Measurements from ENCODE around the gene GNB3.

The GNB3 gene

GRCh38 chr12:6840761-6841515 is at the start of gene GNB3:
Gene GNB3 (plus strand): TSS chr12:6840925. CDS start chr12:6841288, 363 bp downstream.
- FAIRE-seq: no peak

DNA sequence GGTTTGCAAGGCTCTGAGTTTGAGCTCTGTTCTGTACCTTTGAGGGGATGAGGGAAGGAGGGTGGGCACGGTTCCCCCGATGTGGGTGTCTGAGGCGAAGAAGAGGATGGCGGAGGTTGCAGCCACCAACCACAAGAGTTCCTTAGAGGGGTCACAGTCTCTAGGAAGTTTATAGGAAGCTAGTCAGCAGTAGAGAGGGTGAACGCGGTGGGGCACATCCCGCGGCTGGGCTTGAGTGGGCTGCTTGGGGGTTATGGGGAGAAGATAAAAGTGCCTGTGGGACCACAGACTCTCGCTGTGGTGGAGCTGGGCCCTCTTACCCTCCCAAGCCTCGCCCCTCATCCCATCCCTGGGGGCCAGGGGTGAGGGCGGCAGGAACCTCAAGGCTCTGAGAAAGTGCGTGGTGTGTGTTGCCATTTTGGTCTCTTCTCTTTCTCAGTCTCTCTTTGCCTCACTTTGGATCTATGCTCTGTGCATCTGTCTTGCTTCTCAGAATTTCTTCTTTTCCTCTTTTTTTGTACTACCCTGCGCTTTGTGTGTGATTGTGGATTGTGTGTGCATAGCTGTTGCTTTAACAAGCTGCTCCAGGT is 48.7 kb upstream of the GNB3 start:
- FAIRE-seq: no peak

DNA sequence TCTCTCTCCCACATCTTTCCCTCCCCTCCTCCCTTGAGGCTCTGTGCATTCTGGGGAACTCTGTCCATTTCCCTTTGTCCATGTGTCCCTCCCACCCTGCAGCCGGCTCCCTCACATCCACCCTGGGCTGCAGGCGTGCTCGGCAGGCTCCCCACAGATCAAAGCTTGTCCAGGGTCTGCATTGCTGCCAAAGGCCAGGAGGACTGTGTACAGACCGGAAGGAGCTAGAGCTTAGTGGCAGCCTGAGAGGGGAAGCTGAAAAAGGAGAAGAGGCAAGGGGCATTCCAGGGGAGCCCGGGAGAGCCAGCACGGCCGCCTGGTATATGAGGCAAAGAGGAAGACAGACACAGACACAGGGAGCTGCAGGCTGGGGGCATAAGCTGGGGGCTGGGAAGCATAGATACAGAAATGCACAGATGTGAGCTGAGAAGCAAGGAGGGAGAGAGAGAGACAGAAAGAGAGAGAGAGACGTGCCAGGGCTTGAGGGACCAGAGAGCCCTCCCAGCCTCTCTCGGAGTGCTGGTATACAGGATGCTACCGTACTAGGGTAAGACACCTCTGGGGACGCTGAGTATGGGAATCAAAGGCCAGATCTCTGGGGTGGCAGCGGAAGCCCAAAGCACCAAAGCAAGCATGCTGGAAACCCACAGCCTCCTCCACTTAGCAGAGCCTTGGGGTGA is 48.1 kb upstream of the GNB3 start:
- no peak for FAIRE-seq

DNA sequence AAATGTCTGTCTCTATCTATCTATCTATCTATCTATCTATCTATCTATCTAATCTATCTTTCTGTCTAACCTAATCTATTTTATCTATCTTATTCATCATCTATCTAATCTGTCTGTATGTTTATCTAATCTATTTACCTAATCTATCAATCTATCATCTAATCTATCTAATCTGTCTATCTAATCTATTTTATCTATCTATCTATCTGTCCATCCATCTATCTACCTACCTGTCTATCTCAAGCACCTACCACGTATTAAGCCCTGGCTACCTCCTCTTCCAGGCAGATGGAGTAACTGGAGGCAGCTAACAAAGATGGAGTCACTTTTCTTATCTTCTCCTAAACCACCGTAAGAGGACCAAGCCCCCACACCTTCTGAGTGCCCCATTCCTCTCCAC is 45.6 kb upstream of the GNB3 start:
- FAIRE-seq: no peak

DNA sequence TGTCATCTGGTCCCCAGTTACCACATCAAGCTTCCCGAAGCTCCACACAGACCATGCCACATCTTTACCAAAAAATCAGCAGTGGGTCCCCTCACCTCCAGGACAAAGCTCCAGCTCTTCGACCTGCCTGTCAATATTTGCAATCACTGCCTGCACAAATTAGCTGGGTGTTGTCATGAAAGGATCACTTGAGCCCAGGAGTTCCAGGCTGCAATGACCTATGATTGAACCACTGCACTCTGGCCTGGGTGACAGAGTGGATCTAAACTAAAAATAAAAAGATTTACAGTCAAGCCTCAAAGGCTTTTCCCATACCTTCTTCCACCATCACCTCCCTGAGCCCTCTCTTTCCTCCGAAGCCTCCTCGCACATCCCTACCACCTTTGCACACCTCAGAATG is 44.1 kb upstream of the GNB3 start:
- no peak for FAIRE-seq

- no peak for FAIRE-seq
Observed at GRCh38 chr12:6799147-6799546, 41.6 kb upstream of the GNB3 start.

GRCh38 chr12:6807170-6807569 is 33.6 kb upstream of the GNB3 start:
- FAIRE-seq: no peak

- no peak for FAIRE-seq
Observed at GRCh38 chr12:6809056-6809455, 31.7 kb upstream of the GNB3 start.

DNA sequence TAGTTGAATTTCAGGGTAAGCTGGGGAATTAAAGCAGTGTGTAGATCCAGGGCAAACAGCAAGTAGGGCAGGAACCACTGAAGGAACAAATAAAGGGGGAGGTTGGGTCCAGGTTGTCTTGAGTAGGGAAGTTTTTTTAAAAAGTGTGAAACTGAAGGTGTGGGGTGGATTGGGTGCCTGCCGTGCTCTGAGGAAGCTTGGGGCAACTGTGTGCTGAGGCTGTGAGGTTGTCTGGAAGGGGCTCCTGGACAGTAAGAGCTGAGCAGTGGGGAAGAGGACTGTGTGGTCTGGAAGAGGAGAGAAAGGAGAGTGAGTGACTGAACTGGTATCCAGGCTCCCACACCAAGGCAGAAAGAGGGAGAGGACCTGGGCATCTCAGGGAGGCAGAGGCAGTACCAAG is 30.0 kb upstream of the GNB3 start:
- no peak for FAIRE-seq

DNA sequence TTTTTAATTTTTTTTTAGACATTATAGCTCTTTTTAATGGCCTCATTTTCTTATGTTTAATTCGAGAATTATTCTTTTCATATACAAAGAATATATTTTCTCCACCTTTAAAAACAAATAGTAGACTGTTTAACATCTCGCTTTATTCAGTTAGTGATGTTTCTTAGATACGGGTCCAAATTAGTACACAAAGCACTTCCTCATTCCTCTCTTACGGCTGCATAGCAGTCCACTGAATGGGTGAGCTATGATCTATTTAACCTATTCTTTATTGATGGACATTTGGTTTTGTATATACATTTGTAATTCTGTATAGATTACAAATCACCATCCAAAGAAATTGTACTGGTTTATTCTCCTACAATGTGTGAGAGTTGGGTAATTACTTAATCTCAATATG is 27.4 kb upstream of the GNB3 start:
- no peak for FAIRE-seq

- no peak for FAIRE-seq
Observed at GRCh38 chr12:6816598-6816997, 24.1 kb upstream of the GNB3 start.

DNA sequence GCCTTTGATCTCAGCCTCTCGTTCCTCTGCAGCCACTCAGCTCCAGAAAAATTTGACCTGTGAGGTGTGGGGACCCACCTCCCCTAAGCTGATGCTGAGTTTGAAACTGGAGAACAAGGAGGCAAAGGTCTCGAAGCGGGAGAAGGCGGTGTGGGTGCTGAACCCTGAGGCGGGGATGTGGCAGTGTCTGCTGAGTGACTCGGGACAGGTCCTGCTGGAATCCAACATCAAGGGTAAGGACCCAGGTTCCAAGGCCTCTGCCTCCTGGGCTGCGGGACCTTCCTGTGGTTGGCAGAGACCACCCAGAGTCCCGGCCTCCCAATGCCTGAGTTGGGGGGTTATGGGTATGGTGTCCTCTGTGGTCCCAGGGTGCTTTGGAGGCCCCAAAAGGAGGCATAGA is 23.6 kb upstream of the GNB3 start:
- FAIRE-seq: no peak

DNA sequence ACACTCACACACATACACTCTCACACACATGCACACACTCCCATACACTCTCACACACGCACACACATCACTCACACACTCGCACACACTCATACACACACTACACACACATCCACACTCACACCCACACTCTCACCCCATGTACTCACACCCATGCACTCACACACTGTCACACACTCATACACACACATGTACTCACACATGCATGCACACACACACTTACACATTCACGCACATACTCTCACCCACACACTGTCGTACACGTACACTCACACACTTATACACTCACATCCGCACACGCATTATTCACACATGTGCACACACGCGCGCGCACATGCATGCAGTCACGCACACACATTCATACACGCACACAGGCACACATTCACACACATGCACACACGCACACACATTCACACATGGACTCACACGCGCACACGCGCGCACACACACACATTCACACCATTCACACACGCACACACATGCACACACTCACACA is 23.0 kb upstream of the GNB3 start:
- FAIRE-seq: no peak

DNA sequence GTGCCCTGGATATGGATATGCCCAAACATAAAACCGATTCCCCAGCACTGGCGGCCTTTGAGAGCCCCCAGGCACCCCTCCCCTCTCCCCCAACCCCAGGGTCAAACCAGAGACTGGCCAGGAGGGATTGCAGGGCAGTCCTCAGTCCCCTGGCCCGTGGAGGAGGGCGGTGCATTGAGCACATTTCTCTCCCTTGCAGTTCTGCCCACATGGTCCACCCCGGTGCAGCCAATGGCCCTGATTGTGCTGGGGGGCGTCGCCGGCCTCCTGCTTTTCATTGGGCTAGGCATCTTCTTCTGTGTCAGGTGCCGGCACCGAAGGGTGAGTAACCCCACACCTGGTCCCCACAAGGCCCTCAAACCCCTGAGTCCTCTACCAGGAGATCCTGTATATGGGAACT is 22.5 kb upstream of the GNB3 start:
- no peak for FAIRE-seq

DNA sequence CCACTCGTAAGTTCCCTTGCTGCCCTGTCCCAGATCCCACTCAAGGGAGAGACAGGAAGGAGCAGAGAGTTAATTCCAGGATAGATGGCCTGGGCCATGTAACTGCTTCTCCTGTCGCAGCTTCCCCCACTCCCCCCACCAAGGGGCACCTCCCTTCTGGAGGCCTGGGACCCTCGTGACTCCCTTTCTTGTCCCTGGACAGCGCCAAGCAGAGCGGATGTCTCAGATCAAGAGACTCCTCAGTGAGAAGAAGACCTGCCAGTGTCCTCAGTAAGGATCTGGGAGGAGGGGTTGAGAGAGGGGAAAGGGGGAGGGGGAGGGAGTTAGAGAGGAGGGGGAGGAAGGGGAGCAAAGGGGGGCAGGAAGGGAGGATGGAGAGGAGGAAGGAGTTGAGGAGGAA is 22.1 kb upstream of the GNB3 start:
- no peak for FAIRE-seq

DNA sequence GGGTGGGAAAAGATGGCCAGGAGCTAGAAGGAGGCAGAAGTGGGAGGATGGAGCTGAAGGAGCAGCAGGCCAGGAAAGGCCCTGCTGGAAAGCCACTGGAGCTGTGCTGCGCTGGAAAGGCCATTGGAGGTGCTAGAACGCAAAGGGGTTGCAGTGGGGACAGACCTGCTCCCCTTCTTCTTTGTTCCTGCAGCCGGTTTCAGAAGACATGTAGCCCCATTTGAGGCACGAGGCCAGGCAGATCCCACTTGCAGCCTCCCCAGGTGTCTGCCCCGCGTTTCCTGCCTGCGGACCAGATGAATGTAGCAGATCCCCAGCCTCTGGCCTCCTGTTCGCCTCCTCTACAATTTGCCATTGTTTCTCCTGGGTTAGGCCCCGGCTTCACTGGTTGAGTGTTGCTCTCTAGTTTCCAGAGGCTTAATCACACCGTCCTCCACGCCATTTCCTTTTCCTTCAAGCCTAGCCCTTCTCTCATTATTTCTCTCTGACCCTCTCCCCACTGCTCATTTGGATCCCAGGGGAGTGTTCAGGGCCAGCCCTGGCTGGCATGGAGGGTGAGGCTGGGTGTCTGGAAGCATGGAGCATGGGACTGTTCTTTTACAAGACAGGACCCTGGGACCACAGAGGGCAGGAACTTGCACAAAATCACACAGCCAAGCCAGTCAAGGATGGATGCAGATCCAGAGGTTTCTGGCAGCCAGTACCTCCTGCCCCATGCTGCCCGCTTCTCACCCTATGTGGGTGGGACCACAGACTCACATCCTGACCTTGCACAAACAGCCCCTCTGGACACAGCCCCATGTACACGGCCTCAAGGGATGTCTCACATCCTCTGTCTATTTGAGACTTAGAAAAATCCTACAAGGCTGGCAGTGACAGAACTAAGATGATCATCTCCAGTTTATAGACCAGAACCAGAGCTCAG is 21.4 kb upstream of the GNB3 start:
- FAIRE-seq: no peak

DNA sequence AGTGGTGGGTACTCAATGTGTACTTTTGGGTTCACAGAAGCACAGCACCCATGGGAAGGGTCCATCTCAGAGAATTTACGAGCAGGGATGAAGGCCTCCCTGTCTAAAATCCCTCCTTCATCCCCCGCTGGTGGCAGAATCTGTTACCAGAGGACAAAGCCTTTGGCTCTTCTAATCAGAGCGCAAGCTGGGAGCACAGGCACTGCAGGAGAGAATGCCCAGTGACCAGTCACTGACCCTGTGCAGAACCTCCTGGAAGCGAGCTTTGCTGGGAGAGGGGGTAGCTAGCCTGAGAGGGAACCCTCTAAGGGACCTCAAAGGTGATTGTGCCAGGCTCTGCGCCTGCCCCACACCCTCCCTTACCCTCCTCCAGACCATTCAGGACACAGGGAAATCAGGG is 20.6 kb upstream of the GNB3 start:
- FAIRE-seq: no peak

DNA sequence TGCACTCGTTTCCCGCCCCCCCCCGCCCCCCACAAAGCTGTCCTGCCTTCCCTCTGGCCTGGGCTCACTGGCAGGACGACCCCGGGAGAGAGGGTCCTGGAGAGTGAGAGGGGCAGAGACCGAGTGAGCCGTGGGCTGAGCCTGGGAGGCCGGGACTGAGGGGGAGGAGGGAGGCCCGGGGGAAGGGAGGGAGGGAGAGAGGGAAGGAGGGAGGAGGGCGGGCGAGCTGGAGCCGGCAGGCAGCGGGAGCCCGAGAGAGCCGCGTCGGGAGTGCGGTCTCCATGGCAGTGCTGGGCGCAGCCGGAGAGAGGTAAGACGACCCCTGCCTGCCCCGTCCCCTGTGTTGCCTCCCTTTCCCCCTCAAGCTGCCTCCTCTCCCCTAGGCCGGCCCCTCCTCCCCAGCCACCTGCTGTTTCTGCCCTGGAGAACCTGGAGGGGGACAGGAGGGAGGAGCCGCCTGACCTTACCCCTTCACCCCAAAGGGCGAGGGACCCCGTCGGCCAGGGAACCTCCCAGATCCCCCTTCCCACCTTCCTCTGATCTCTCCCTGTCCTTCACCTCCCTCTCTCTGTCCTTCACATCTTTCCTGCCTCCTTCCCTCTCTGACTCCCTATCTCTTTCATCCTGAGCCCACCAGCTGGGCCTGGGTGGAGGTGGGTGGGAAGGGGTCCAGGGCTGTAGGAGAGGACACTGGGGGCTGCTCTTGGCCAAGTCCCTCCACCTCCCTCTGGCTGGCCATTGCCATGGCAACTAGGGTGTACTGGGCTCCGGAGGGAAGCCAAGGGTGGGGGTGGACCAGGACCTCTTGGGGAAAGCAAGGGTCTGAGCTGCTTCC is 18.9 kb upstream of the GNB3 start, which contains the start of gene GPR162:
TSS of gene GPR162 (plus strand) at position 231 of the 835 bp plus-strand sequence. CDS start 2,078 bp downstream, outside the sequence.
- FAIRE-seq: no peak

DNA sequence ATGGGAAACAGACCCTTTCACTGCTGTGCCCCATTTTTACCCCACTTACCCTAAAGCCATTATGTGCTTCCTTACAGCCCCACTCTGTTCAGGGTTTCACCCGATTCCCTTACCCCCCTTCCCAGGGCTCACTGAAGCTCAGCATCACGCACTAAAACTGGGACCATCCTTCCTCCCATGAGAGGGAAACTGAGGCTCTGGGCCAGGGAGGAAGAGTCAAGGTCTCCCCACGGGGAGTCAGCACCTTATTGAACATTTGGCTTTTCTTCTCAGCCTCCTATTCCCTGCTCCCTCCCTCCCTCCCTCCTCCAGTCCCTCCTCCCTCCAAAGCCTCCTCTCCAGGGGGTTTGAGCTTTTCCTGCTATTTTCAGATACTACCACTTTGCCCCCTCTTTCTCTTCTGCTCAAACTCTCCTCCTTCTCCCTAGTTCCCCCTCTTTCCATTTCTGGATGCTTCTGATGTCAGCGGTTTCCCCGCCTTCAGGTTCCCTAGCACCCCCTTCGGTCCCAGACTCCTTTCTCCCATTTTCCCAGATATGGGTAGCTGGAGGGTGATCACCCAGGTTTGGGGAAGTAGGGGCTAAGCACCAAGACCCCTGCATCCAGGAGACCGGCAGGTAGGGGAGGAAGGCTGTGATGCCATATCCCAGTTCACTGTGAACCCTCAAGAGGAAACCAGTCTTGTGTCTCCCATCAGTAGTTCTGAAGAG is 18.1 kb upstream of the GNB3 start:
- no peak for FAIRE-seq

DNA sequence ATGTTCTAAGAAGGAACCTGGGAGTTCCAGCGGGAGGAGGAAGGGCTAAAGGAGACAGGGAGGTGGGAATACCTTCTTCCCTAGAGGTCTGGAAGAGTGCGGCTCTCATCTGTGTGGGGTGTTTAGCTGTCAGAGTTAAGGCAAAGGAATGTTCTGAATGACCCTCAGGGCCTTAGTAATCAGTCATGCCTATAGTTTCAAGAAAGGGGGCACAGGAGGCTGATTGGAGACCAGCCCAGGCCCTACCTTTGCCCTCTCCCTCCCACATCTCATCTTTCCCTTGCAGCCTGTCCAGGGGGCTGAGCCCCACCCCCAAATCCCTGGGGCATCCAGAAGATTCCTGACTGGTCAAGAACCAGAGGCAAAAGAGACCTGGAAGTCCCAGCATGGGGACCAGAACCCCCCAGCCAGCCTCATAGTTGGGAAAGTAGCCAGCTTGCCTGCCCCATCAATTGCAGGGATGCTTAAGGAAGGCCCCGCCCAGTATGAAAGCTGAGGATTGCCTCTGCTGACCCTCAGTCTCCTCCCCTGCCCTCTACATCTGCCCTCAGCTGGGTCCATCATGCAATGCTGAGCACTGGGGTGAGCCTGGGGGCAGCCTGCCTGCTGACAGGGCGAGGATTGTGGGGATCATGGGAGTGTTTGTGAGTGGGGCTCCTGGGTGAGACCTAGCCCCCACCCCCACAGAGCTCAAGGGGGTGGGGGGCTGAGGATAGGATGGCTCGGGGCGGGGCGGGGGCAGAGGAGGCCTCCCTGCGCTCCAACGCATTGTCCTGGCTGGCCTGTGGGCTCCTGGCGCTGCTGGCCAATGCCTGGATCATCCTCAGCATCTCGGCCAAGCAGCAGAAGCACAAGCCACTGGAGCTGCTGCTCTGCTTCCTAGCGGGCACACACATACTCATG is 17.3 kb upstream of the GNB3 start:
- FAIRE-seq: no peak
